ENCODE data around the gene GREB1.

GREB1 gene, protein sequence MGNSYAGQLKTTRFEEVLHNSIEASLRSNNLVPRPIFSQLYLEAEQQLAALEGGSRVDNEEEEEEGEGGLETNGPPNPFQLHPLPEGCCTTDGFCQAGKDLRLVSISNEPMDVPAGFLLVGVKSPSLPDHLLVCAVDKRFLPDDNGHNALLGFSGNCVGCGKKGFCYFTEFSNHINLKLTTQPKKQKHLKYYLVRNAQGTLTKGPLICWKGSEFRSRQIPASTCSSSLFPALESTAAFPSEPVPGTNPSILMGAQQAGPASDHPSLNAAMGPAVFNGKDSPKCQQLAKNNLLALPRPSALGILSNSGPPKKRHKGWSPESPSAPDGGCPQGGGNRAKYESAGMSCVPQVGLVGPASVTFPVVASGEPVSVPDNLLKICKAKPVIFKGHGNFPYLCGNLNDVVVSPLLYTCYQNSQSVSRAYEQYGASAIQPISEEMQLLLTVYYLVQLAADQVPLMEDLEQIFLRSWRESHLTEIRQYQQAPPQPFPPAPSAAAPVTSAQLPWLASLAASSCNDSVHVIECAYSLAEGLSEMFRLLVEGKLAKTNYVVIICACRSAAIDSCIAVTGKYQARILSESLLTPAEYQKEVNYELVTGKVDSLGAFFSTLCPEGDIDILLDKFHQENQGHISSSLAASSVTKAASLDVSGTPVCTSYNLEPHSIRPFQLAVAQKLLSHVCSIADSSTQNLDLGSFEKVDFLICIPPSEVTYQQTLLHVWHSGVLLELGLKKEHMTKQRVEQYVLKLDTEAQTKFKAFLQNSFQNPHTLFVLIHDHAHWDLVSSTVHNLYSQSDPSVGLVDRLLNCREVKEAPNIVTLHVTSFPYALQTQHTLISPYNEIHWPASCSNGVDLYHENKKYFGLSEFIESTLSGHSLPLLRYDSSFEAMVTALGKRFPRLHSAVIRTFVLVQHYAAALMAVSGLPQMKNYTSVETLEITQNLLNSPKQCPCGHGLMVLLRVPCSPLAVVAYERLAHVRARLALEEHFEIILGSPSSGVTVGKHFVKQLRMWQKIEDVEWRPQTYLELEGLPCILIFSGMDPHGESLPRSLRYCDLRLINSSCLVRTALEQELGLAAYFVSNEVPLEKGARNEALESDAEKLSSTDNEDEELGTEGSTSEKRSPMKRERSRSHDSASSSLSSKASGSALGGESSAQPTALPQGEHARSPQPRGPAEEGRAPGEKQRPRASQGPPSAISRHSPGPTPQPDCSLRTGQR (N-terminal part only)

DNA sequence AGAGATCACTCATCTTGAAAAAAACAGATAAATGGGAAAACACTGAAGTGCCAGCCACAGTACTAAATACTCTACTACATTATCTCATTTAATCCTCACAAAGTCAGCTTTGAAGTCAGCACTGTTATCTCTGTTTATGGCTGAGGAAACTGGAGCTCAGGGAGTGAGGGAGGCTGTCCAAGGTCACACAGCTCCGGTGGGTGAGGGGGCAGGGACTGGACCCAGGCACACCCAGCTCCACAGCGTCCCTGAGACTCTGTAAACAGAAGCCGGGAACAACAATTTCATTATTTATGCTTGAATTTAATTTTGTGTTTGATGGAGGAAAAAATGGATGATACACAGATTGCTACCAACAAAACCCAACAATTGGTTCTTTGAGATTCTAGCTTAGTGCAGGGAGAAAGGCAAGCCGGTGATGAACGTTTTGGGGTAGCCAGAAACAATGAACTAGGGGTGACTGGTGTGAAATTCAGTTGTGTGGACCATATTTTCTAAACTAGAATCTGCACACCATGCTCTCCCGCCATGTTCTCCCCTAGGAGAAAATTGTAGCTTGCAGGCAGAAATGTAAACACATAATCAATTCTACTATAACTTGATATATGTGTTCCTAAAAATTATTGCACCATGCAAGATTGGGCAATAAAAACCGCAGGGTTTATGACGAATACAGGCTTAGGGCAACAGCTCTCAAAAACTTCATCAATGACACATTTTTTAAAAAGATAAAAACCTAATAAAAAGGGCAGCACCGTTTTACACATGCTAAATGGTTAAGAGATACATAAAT lies at the start of gene GREB1:
Gene GREB1, plus strand, starts transcription at position 768 of the 793 bp plus-strand sequence. CDS start 22,570 bp downstream, outside the sequence.
- H3K4me1 ChIP-seq: no peaks in the 10 kb centered on the region
- no peak within 1 kb of the TSS for H3K27ac ChIP-seq
- no peaks in the 10 kb centered on the region for H3K36me3 ChIP-seq
- H4K20me1 ChIP-seq: no peaks in the 10 kb centered on the region
- H3K9ac ChIP-seq: no peak within 1 kb of the TSS
- no peak within 1 kb of the TSS for H3K4me3 ChIP-seq
- H3K4me2 ChIP-seq: no peak within 1 kb of the TSS
- H3K27me3 ChIP-seq: no peaks in the 10 kb centered on the region
- H3K9me3 ChIP-seq: no peaks in the 10 kb centered on the region
- TF ChIP-seq Cebpa-rat (IDR thresholded peaks at IDR 0.05): no peak

DNA sequence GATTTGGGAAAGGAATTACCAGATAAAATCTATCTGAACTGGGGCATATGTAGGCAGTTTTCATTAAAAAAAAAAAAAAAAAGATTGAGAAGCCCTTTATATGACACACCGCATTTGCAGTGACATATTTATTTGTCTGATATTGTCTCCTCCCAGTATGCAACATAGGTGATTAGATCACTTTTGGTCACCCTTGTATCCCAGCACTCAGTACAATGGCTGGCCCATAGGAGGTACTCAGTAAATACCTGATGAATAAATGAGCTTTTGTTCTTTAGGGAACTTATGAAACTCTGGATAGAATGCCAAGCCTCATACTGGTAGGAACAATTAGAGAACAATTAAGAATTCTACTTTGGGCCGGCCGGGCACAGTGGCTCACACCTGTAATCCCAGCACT lies 45.0 kb upstream of the GREB1 start:
- no peak for TF ChIP-seq Cebpa-rat (IDR thresholded peaks at IDR 0.05)
- Histone ChIP-seq H3K27ac (no peak overlapping the region), H3K9ac (no peak overlapping the region), H3K27me3 (no peaks in the 10 kb centered on the region), H3K36me3 (no peaks in the 10 kb centered on the region), H4K20me1 (no peaks in the 10 kb centered on the region), H3K4me1 (no peaks in the 10 kb centered on the region), H3K4me3 (no peak overlapping the region), H3K4me2 (no peak overlapping the region), H3K9me3 (peaks cover 6% of the 10 kb centered on the region; the same call in 1 of the 2 replicates)

DNA sequence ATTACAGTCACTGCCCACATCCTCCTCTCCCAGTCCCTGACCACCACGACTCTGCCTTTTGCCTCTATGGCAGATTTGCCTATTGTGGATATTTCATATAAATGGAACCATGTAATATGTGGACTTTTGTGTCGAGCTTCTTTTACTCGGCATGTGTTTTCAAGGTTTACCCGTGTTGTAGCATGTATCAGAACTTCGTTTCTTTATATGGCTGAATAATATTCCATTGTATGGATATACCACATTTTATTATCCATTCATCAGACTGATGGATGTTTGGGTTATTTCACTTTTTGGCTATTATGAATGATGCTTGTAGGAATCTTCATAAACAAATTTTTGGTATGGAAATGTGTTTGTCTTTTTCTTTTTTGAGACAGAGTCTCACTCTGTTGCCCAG lies 43.7 kb upstream of the GREB1 start:
- Histone ChIP-seq H3K4me2 (no peak overlapping the region), H3K9ac (no peak overlapping the region), H3K9me3 (peaks cover 6% of the 10 kb centered on the region; the same call in 1 of the 2 replicates), H4K20me1 (no peaks in the 10 kb centered on the region), H3K36me3 (no peaks in the 10 kb centered on the region), H3K27ac (no peak overlapping the region), H3K4me3 (no peak overlapping the region), H3K4me1 (no peaks in the 10 kb centered on the region), H3K27me3 (no peaks in the 10 kb centered on the region)
- no peak for TF ChIP-seq Cebpa-rat (IDR thresholded peaks at IDR 0.05)

DNA sequence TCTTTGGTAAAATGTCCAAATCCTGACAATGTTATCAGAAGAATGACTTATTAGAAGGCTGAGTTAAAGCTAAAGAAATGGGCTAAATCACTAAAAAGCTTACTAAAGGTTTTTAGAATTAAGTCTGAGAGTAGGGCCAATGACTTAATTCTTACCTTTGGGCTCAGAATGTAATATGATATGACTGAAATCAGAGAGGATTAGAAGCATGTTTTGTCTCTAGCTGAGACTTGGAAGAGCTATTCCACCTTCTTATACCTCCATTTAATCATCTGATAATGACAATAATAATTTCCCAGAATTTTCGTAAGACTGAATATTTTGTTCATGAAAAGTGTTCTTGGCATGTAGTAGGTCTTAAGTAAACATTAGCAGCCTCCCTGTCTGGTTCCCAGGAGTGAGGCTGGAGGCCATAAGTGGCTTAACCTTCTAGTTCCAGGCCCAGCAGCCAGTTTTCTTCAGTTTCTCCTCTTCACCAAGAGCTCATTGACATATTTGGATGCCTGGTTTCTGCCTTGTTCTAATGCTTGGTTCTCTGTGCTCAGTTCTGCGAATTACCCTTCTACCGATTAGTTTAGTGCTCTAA lies 42.4 kb upstream of the GREB1 start:
- Histone ChIP-seq H3K9ac (no peak overlapping the region), H3K36me3 (no peaks in the 10 kb centered on the region), H4K20me1 (no peaks in the 10 kb centered on the region), H3K4me2 (no peak overlapping the region), H3K9me3 (peaks cover 6% of the 10 kb centered on the region; the same call in 1 of the 2 replicates), H3K4me1 (no peaks in the 10 kb centered on the region), H3K27ac (no peak overlapping the region), H3K27me3 (no peaks in the 10 kb centered on the region), H3K4me3 (no peak overlapping the region)
- no peak for TF ChIP-seq Cebpa-rat (IDR thresholded peaks at IDR 0.05)

DNA sequence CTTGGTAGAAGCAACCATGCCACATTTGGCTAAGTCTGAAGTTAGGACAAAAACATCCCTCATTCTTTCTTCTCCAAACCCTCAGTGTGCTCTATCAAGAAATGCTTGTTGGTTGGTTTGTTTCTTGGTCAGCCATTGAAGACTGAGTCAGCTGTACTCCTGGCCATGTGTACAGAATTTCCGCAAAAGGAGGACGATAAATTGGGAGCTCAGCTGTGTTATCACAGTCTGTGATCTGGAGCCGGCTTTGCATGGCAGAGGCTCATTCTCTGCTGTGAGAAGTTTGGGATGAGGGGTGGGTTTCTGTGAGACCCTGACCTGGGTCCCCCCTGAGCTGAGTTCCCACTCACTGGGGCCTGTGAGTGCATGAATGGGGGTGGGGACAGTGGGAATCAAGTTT lies 41.6 kb upstream of the GREB1 start:
- H3K4me3 ChIP-seq: no peak overlapping the region
- no peak overlapping the region for H3K27ac ChIP-seq
- H3K36me3 ChIP-seq: no peaks in the 10 kb centered on the region
- H3K27me3 ChIP-seq: no peaks in the 10 kb centered on the region
- no peaks in the 10 kb centered on the region for H4K20me1 ChIP-seq
- no peaks in the 10 kb centered on the region for H3K4me1 ChIP-seq
- H3K9ac ChIP-seq: no peak overlapping the region
- no peak for TF ChIP-seq Cebpa-rat (IDR thresholded peaks at IDR 0.05)
- peaks cover 6% of the 10 kb centered on the region; the same call in 1 of the 2 replicates for H3K9me3 ChIP-seq
- no peak overlapping the region for H3K4me2 ChIP-seq

DNA sequence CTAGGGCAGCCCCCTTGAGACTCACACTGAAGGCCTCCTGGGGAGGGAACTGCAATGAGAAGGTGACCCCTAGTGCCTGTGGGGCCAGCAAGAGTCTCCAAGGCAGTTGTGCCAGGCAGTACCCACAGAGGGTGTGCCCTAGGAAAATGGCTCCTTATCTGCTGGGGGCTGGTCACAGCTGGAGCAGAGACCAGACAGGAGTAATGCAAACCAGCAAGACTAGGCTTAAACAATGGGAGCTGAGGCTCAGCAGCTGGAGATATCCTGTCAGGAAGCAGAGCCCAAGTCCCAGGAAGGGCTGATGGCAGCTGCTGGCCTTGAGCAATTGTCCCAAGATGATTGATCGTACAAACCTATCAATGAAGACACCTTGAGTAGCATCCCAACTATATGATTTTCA lies 41.1 kb upstream of the GREB1 start:
- no peak overlapping the region for H3K9ac ChIP-seq
- TF ChIP-seq Cebpa-rat (IDR thresholded peaks at IDR 0.05): no peak
- no peak overlapping the region for H3K4me2 ChIP-seq
- no peaks in the 10 kb centered on the region for H3K4me1 ChIP-seq
- no peaks in the 10 kb centered on the region for H3K27me3 ChIP-seq
- H3K27ac ChIP-seq: no peak overlapping the region
- no peaks in the 10 kb centered on the region for H4K20me1 ChIP-seq
- no peak overlapping the region for H3K4me3 ChIP-seq
- no peaks in the 10 kb centered on the region for H3K36me3 ChIP-seq
- peaks cover 6% of the 10 kb centered on the region; the same call in 1 of the 2 replicates for H3K9me3 ChIP-seq

DNA sequence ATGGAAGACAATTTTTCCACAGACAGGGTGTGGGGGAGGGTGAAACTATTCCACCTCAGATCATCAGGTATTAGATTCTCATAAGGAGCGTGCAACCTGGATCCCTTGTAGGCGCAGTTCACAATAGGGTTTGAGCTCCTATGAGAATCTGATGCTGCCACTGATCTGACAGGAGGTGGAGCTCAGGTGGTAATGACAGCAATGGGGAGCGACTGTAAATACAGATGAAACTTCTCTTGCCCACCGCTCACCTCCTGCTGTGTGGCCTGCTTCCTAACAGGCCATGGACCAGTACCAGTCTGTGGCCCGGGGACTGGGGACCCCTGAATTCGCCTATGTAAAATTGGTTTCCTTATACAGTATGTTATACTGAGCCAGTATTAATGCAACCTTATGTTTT lies 40.6 kb upstream of the GREB1 start:
- H3K9me3 ChIP-seq: peaks cover 6% of the 10 kb centered on the region; the same call in 1 of the 2 replicates
- no peak for TF ChIP-seq Cebpa-rat (IDR thresholded peaks at IDR 0.05)

DNA sequence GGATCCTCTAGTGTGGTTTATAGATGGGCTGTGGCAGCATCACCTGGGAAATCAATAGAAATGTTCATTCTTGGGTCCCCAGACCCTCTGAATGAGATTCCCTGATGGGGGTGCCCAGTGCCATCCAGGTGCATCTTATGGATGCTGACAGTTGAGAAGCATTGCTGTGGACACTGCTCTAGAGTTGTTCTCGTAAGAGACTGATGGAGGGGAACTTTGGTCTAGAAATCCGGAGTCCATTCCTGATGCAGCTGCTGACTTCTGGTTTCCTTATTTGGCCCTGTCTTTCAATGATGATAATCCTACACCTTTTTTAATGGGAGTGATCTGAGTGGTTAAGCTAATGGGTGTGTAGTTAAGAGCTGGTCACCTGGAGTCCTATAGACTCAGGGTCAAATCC lies 39.5 kb upstream of the GREB1 start:
- no peaks in the 10 kb centered on the region for H3K27me3 ChIP-seq
- no peaks in the 10 kb centered on the region for H3K4me1 ChIP-seq
- TF ChIP-seq Cebpa-rat (IDR thresholded peaks at IDR 0.05): no peak
- no peak overlapping the region for H3K4me2 ChIP-seq
- H3K9ac ChIP-seq: no peak overlapping the region
- H3K36me3 ChIP-seq: no peaks in the 10 kb centered on the region
- no peak overlapping the region for H3K27ac ChIP-seq
- no peaks in the 10 kb centered on the region for H4K20me1 ChIP-seq
- no peak overlapping the region for H3K4me3 ChIP-seq
- peaks cover 6% of the 10 kb centered on the region; the same call in 1 of the 2 replicates for H3K9me3 ChIP-seq

More for the DNA sequence above, 40.6 kb upstream of the GREB1 start:
- Histone ChIP-seq H3K36me3 (no peaks in the 10 kb centered on the region), H4K20me1 (no peaks in the 10 kb centered on the region), H3K4me1 (no peaks in the 10 kb centered on the region), H3K9ac (no peak overlapping the region), H3K4me3 (no peak overlapping the region), H3K27ac (no peak overlapping the region), H3K27me3 (no peaks in the 10 kb centered on the region), H3K4me2 (no peak overlapping the region)

Measured in BLaER1 (cell line).